Activated CD4-positive, alpha-beta T cell treated with anti-CD3 and anti-CD28 coated beads, Interleukin-2, amount 10 ng/mL, durations not matched to agents 24 days and 14 days (primary cell): ENCODE data around the gene UFC1. TPM values are rescaled to one million over a fixed set of nuclear protein-coding genes. Genes with fewer than 3 reads are reported as not detected.
A peak's percentile ranks its signal among the peaks of the same experiment; 100 is the strongest.

Experiments used
- DNase-seq: peaks from one replicate; pipeline ENCODE4 v3.0.0; 2022
- H3K27ac Mint-ChIP-seq: one replicate; pipeline ENCODE4 v1.8.0; 2022; ENCODE audit warnings: mild to moderate bottlenecking, mixed read lengths
- H3K27me3 Mint-ChIP-seq: one replicate; pipeline ENCODE4 v1.8.0; 2022; ENCODE audit warnings: mixed read lengths
- H3K36me3 Mint-ChIP-seq: one replicate; pipeline ENCODE4 v1.8.0; 2022; ENCODE audit warnings: low read depth, mild to moderate bottlenecking, mixed read lengths
- H3K4me1 Mint-ChIP-seq: one replicate; pipeline ENCODE4 v1.8.0; 2021; ENCODE audit warnings: mixed read lengths
- H3K4me3 Mint-ChIP-seq: one replicate; pipeline ENCODE4 v1.8.0; 2022; ENCODE audit warnings: mild to moderate bottlenecking, moderate library complexity, mixed read lengths
- H3K9me3 Mint-ChIP-seq: one replicate; pipeline ENCODE4 v1.8.0; 2021; ENCODE audit warnings: mixed read lengths
- intact Hi-C: fragments of 100-400 bp; cut with micrococcal nuclease; formaldehyde crosslinking; loops from one replicate; pipeline ENCODE4 v1.15.1; 2023
- total RNA-seq: library from RNA; stranded (reverse); gene quantifications from 2 replicates; pipeline ENCODE4 v1.2.3, GENCODE V29; 2022

The UFC1 gene
- total RNA-seq, 1 donor from 2014 or later = 86.6 TPM

- no peak for DNase-seq
- Mint-ChIP-seq H3K27me3 (no peaks in the 10 kb centered on the region), H3K9me3 (no peaks in the 10 kb centered on the region), H3K4me1 (peaks cover 39% of the 10 kb centered on the region), H3K36me3 (peaks cover 49% of the 10 kb centered on the region), H3K27ac (peak overlapping the region; percentile 98), H3K4me3 (peak overlapping the region; percentile 83)
- intact Hi-C loops = loop anchor here (1.0 to 2.0 kb wide), 4 partner anchors 10 to 35 kb away; partner anchors contain the start of genes B4GALT3, DEDD and UFC1
These were observed 13.1 kb downstream of the UFC1 start for GRCh38 chr1:161166669-161167548.

GRCh38 chr1:161168906-161169305 is 15.1 kb downstream of the UFC1 start:
- DNase-seq = no peak
- Mint-ChIP-seq H3K4me1 (peaks cover 37% of the 10 kb centered on the region), H3K4me3 (no peak overlapping the region), H3K27me3 (no peaks in the 10 kb centered on the region), H3K27ac (peak overlapping the region; percentile 37), H3K36me3 (peaks cover 50% of the 10 kb centered on the region), H3K9me3 (no peaks in the 10 kb centered on the region)
- intact Hi-C loops = no loop called here

GRCh38 chr1:161171191-161171590 is 17.4 kb downstream of the UFC1 start:
- no peaks in the 10 kb centered on the region for H3K9me3 Mint-ChIP-seq
- H3K27ac Mint-ChIP-seq = no peak overlapping the region
- H3K4me1 Mint-ChIP-seq = peaks cover 40% of the 10 kb centered on the region
- no peaks in the 10 kb centered on the region for H3K27me3 Mint-ChIP-seq
- no peak for DNase-seq
- H3K36me3 Mint-ChIP-seq = peaks cover 59% of the 10 kb centered on the region
- no peak overlapping the region for H3K4me3 Mint-ChIP-seq
- intact Hi-C loops = no loop called here

GRCh38 chr1:161171696-161172095 is 17.9 kb downstream of the UFC1 start:
- intact Hi-C loops = no loop called here

GRCh38 chr1:161172349-161172748 is 18.6 kb downstream of the UFC1 start:
- Mint-ChIP-seq H3K4me3 (no peak overlapping the region), H3K9me3 (no peaks in the 10 kb centered on the region), H3K27ac (no peak overlapping the region), H3K27me3 (no peaks in the 10 kb centered on the region), H3K4me1 (peaks cover 42% of the 10 kb centered on the region), H3K36me3 (peaks cover 65% of the 10 kb centered on the region)
- no peak for DNase-seq
- intact Hi-C loops = no loop called here

More at GRCh38 chr1:161171696-161172095, 17.9 kb downstream of the UFC1 start:
- Mint-ChIP-seq H3K4me1 (peaks cover 44% of the 10 kb centered on the region), H3K27ac (no peak overlapping the region), H3K4me3 (no peak overlapping the region), H3K27me3 (no peaks in the 10 kb centered on the region), H3K9me3 (no peaks in the 10 kb centered on the region), H3K36me3 (peaks cover 63% of the 10 kb centered on the region)
- no peak for DNase-seq

- peaks cover 65% of the 10 kb centered on the region for H3K36me3 Mint-ChIP-seq
- H3K27me3 Mint-ChIP-seq = no peaks in the 10 kb centered on the region
- peaks cover 45% of the 10 kb centered on the region for H3K4me1 Mint-ChIP-seq
- H3K27ac Mint-ChIP-seq = no peak overlapping the region
- no peak for DNase-seq
- H3K4me3 Mint-ChIP-seq = no peak overlapping the region
- intact Hi-C loops = no loop called here
- H3K9me3 Mint-ChIP-seq = no peaks in the 10 kb centered on the region
These were observed 19.1 kb downstream of the UFC1 start for GRCh38 chr1:161172776-161173376.

- no peak overlapping the region for H3K4me3 Mint-ChIP-seq
- peaks cover 65% of the 10 kb centered on the region for H3K36me3 Mint-ChIP-seq
- H3K9me3 Mint-ChIP-seq = no peaks in the 10 kb centered on the region
- no peaks in the 10 kb centered on the region for H3K27me3 Mint-ChIP-seq
- H3K4me1 Mint-ChIP-seq = peaks cover 47% of the 10 kb centered on the region
- no peak overlapping the region for H3K27ac Mint-ChIP-seq
- no peak for DNase-seq
- intact Hi-C loops = no loop called here
These were observed 19.9 kb downstream of the UFC1 start for GRCh38 chr1:161173711-161174110.

GRCh38 chr1:161174911-161175310 is 21.1 kb downstream of the UFC1 start:
- H3K4me1 Mint-ChIP-seq = peaks cover 44% of the 10 kb centered on the region
- DNase-seq = no peak
- intact Hi-C loops = no loop called here
- H3K9me3 Mint-ChIP-seq = no peaks in the 10 kb centered on the region
- H3K27me3 Mint-ChIP-seq = no peaks in the 10 kb centered on the region
- peak overlapping the region; percentile 1 for H3K27ac Mint-ChIP-seq
- peaks cover 60% of the 10 kb centered on the region for H3K36me3 Mint-ChIP-seq
- peak overlapping the region; percentile 100 for H3K4me3 Mint-ChIP-seq

GRCh38 chr1:161175771-161176453 is 22.1 kb downstream of the UFC1 start:
- H3K4me1 Mint-ChIP-seq = peaks cover 51% of the 10 kb centered on the region
- intact Hi-C loops = loop anchor here (2.0 kb wide), 1 partner anchor 17 kb away; the partner anchor contains the start of gene USP21
- H3K4me3 Mint-ChIP-seq = peak overlapping the region; percentile 100
- peak overlapping the region; percentile 100 for H3K27ac Mint-ChIP-seq
- H3K36me3 Mint-ChIP-seq = peaks cover 56% of the 10 kb centered on the region
- no peaks in the 10 kb centered on the region for H3K27me3 Mint-ChIP-seq
- no peak for DNase-seq
- H3K9me3 Mint-ChIP-seq = no peaks in the 10 kb centered on the region

GRCh38 chr1:161176468-161177111 is 22.8 kb downstream of the UFC1 start:
- Mint-ChIP-seq H3K4me3 (peak overlapping the region; percentile 100), H3K27ac (peak overlapping the region; percentile 100), H3K36me3 (peaks cover 50% of the 10 kb centered on the region), H3K27me3 (no peaks in the 10 kb centered on the region), H3K9me3 (no peaks in the 10 kb centered on the region), H3K4me1 (peaks cover 54% of the 10 kb centered on the region)
- DNase-seq = no peak
- intact Hi-C loops = loop anchor here (1.0 to 2.0 kb wide), 2 partner anchors 10 to 18 kb away; partner anchors contain the start of genes PPOX and USP21

- peak; percentile 99 for DNase-seq
- intact Hi-C loops = loop anchor here (1.0 to 2.0 kb wide), 2 partner anchors 11 to 19 kb away; partner anchors contain the start of genes PPOX and USP21
- Mint-ChIP-seq H3K36me3 (peaks cover 42% of the 10 kb centered on the region), H3K9me3 (no peaks in the 10 kb centered on the region), H3K27me3 (no peaks in the 10 kb centered on the region), H3K4me1 (peaks cover 59% of the 10 kb centered on the region), H3K4me3 (peak within 1 kb of the TSS; percentile 100), H3K27ac (peak within 1 kb of the TSS; percentile 100)
These were observed 23.5 kb downstream of the UFC1 start, which contains the start of gene B4GALT3 for GRCh38 chr1:161177112-161177935. Gene B4GALT3 (minus strand): TSS chr1:161177507. CDS start chr1:161176060, 1,447 bp downstream.

- Mint-ChIP-seq H3K27me3 (no peaks in the 10 kb centered on the region), H3K27ac (peak overlapping the region; percentile 100), H3K9me3 (no peaks in the 10 kb centered on the region), H3K4me3 (peak overlapping the region; percentile 100), H3K36me3 (peaks cover 37% of the 10 kb centered on the region), H3K4me1 (peaks cover 59% of the 10 kb centered on the region)
- intact Hi-C loops = loop anchor here (1.0 to 2.0 kb wide), 2 partner anchors 12 to 19 kb away; partner anchors contain the start of genes PPOX and USP21
- no peak for DNase-seq
These were observed 24.1 kb downstream of the UFC1 start for GRCh38 chr1:161177936-161178244.
